IMR-90 (cell line): ENCODE measurements around the gene FOSB. TPM values are rescaled to one million over a fixed set of nuclear protein-coding genes. Genes with fewer than 3 reads are reported as not detected.
A peak's percentile ranks its signal among the peaks of the same experiment; 100 is the strongest.

ENCODE experiments used
- ATAC-seq: fragments of 200-7000 bp; cut with Tn5 transposase; 2 replicates; pipeline ENCODE4 v1.9.1; 2020; ENCODE audit warnings: low read depth, mild to moderate bottlenecking, moderate library complexity
- BruUV-seq: library from RNA; stranded (reverse); fragments of 400-500 nt; replicated peaks from 2 replicates; lab custom pipeline; 2021; lab: Mats Ljungman, UMichigan
- CTCF ChIA-PET: fragments of 300-600 bp; formaldehyde crosslinking; extraction: SDS; loops from one replicate; lab custom pipeline; 2021; ENCODE audit warnings: antibody characterized with exemption; lab: Yijun Ruan, JAX
- POLR2A ChIA-PET: fragments of 300-600 bp; sonication (Branson Sonifier 250); formaldehyde crosslinking; loops from one replicate; lab custom pipeline; 2022; ENCODE audit warnings: antibody characterized with exemption; ENCODE audit not compliant: unreplicated experiment; lab: Charles Lee
- DNase-seq: peaks from one replicate; pipeline ENCODE4 v3.0.0; 2013
- H2AFZ ChIP-seq: replicated peaks from 2 replicates; pipeline ENCODE3; 2013; ENCODE audit warnings: low read length, mild to moderate bottlenecking; ENCODE audit not compliant: poor library complexity
- H2AK5ac ChIP-seq: 2 replicates; pipeline ENCODE4 v1.6.1; 2013; ENCODE audit warnings: low read depth, low read length, inconsistent platforms
- H2AK9ac ChIP-seq: replicated peaks from 2 replicates; pipeline ENCODE3; 2013; ENCODE audit warnings: mild to moderate bottlenecking, low read depth, low read length, moderate library complexity; ENCODE audit not compliant: poor library complexity
- H2BK120ac ChIP-seq: 2 replicates; pipeline ENCODE4 v1.6.1; 2013; ENCODE audit warnings: low read depth, low read length, inconsistent platforms
- H2BK15ac ChIP-seq: 3 replicates; pipeline ENCODE4 v1.6.1; 2013; ENCODE audit warnings: low read depth, low read length, inconsistent platforms
- H2BK20ac ChIP-seq: 2 replicates; pipeline ENCODE4 v1.6.1; 2013; ENCODE audit warnings: low read depth, mild to moderate bottlenecking, inconsistent platforms, low read length, moderate library complexity
- H2BK5ac ChIP-seq: 2 replicates; pipeline ENCODE4 v1.6.1; 2013; ENCODE audit warnings: mild to moderate bottlenecking, low read depth, low read length, inconsistent platforms; ENCODE audit not compliant: poor library complexity, severe bottlenecking
- H3K14ac ChIP-seq: replicated peaks from 2 replicates; pipeline ENCODE4 v1.6.1; 2013; ENCODE audit warnings: low read depth, low read length, inconsistent platforms
- H3K18ac ChIP-seq: 2 replicates; pipeline ENCODE4 v1.6.1; 2013; ENCODE audit warnings: low read depth, low read length, control low read depth
- H3K23ac ChIP-seq: 2 replicates; pipeline ENCODE4 v1.6.1; 2013; ENCODE audit warnings: low read depth, low read length, inconsistent platforms
- H3K27ac ChIP-seq: 2 replicates; pipeline ENCODE4 v1.5.1; 2013; ENCODE audit warnings: mild to moderate bottlenecking, control low read depth, low read length; ENCODE audit not compliant: insufficient read depth
- H3K27me3 ChIP-seq: 2 replicates; pipeline ENCODE4 v1.6.1; 2013; ENCODE audit warnings: low read length; ENCODE audit not compliant: control insufficient read depth, insufficient read depth
- H3K36me3 ChIP-seq: 2 replicates; pipeline ENCODE4 v1.6.1; 2013; ENCODE audit warnings: low read length, mixed read lengths; ENCODE audit not compliant: control insufficient read depth, insufficient read depth
- H3K4ac ChIP-seq: 2 replicates; pipeline ENCODE4 v1.6.1; 2013; ENCODE audit warnings: low read depth, low read length, inconsistent platforms
- H3K4me1 ChIP-seq: 2 replicates; pipeline ENCODE4 v1.6.1; 2013; ENCODE audit warnings: low read length, mixed read lengths; ENCODE audit not compliant: control insufficient read depth, insufficient read depth
- H3K4me2 ChIP-seq: 2 replicates; pipeline ENCODE4 v1.6.1; 2013; ENCODE audit warnings: low read depth, mild to moderate bottlenecking, control low read depth, low read length, moderate library complexity
- H3K4me3 ChIP-seq: 2 replicates; pipeline ENCODE4 v1.5.1; 2013; ENCODE audit warnings: low read depth, mild to moderate bottlenecking, control low read depth, low read length, moderate library complexity; ENCODE audit not compliant: insufficient read depth
- H3K56ac ChIP-seq: 2 replicates; pipeline ENCODE4 v1.6.1; 2013; ENCODE audit warnings: low read length, inconsistent platforms; ENCODE audit not compliant: insufficient read depth; ENCODE audit errors: extremely low read depth
- H3K79me1 ChIP-seq, 2 experiments: 2 replicates each; pipeline ENCODE4 v1.6.1; 2013; ENCODE audit warnings: low read length in 2 of 2, inconsistent platforms in 1 of 2, low read depth in 1 of 2
- H3K9ac ChIP-seq: 2 replicates; pipeline ENCODE4 v1.6.1; 2013; ENCODE audit warnings: low read depth, low read length, control low read depth
- H3K9me1 ChIP-seq: 2 replicates; pipeline ENCODE4 v1.6.1; 2013; ENCODE audit warnings: low read length, inconsistent platforms; ENCODE audit not compliant: insufficient read depth
- H3K9me3 ChIP-seq: 2 replicates; pipeline ENCODE4 v1.6.1; 2013; ENCODE audit warnings: low read length; ENCODE audit not compliant: control insufficient read depth, insufficient read depth
- H4K20me1 ChIP-seq: 2 replicates; pipeline ENCODE4 v1.6.1; 2013; ENCODE audit warnings: low read length, inconsistent platforms; ENCODE audit not compliant: insufficient read depth
- H4K5ac ChIP-seq: 2 replicates; pipeline ENCODE4 v1.6.1; 2013; ENCODE audit warnings: mild to moderate bottlenecking, low read depth, low read length, control low read depth
- H4K8ac ChIP-seq, 2 experiments: 2 replicates each; pipeline ENCODE4 v1.6.1; 2013; ENCODE audit warnings: low read depth in 2 of 2, low read length in 2 of 2, control low read depth in 1 of 2, inconsistent platforms in 1 of 2
- H4K91ac ChIP-seq: 2 replicates; pipeline ENCODE4 v1.6.1; 2013; ENCODE audit warnings: low read depth, low read length, inconsistent platforms; ENCODE audit not compliant: insufficient read depth
- BHLHE40 ChIP-seq: fragments of 150-350 bp; IDR thresholded peaks from 2 replicates; pipeline ENCODE4 v1.6.1; 2016; ENCODE audit warnings: mild to moderate bottlenecking, low read depth, low read length
- MAFK ChIP-seq: IDR thresholded peaks from 2 replicates; pipeline ENCODE4 v1.6.1; 2012; ENCODE audit warnings: low read depth, low read length, improper control_type of control experiment
- MXI1 ChIP-seq: IDR thresholded peaks from 2 replicates; pipeline ENCODE4 v1.6.1; 2012; ENCODE audit warnings: low read depth, mild to moderate bottlenecking, low read length, moderate library complexity, borderline replicate concordance
- NFE2L2 ChIP-seq: fragments of 150-350 bp; IDR thresholded peaks from 2 replicates; pipeline ENCODE4 v1.6.1; 2016; ENCODE audit warnings: low read depth, mild to moderate bottlenecking, low read length
- RCOR1 ChIP-seq: IDR thresholded peaks from 2 replicates; pipeline ENCODE4 v1.6.1; 2012; ENCODE audit warnings: mild to moderate bottlenecking, low read length, improper control_type of control experiment; ENCODE audit not compliant: insufficient replicate concordance
- WGBS, 2 experiments: methylation state at CpG; one replicate each; pipeline versions ENCODE4 v1.1.5 to v1.1.7; 2013; ENCODE audit warnings: missing lambda C conversion rate in 2 of 2; ENCODE audit not compliant: insufficient read length in 1 of 2; ENCODE audit errors: extremely low coverage in 2 of 2; 5-methylcytosine and 5-hydroxymethylcytosine counted together
- dilution Hi-C: fragments of 300-500 bp; cut with HindIII; formaldehyde crosslinking; loops from one replicate; pipeline ENCODE4 v1.14.3; 2018; ENCODE audit warnings: low sequenced_read_pairs; ENCODE audit not compliant: unreplicated experiment
- in situ Hi-C: fragments of 300-500 bp; cut with MboI; formaldehyde crosslinking; loops from 3 replicates; pipeline ENCODE4 v1.14.3; 2019; ENCODE audit warnings: low sequenced_read_pairs, inconsistent platforms, mixed read lengths
- intact Hi-C: fragments of 100-400 bp; cut with micrococcal nuclease; formaldehyde crosslinking; loops from 2 replicates; pipeline ENCODE4 v1.10.0; 2022
- polyA plus RNA-seq, 3 experiments: library from polyadenylated mRNA; depleted of rRNA; stranded (reverse); fragments of >200 nt; gene quantifications; 2 replicates each; pipeline ENCODE4 v1.2.3, GENCODE V29; 2012; ENCODE audit warnings: low replicate concordance in 1 of 3
- total RNA-seq: library from RNA; depleted of rRNA; stranded (reverse); fragments of >200 nt; gene quantifications from 2 replicates; pipeline ENCODE4 v1.2.3, GENCODE V29; 2012
- TF ChIP-seq, protein P1 (sequence below): fragments of 150-350 bp; IDR thresholded peaks from 2 replicates; pipeline ENCODE4 v1.6.1; 2017; ENCODE audit warnings: mild to moderate bottlenecking, antibody characterized with exemption, low read length, low read depth

The FOSB gene
- total and polyA plus RNA-seq, 2 of the 4 experiments (the other 2 are of a cell fraction): 11.1 to 15.6 TPM

DNA sequence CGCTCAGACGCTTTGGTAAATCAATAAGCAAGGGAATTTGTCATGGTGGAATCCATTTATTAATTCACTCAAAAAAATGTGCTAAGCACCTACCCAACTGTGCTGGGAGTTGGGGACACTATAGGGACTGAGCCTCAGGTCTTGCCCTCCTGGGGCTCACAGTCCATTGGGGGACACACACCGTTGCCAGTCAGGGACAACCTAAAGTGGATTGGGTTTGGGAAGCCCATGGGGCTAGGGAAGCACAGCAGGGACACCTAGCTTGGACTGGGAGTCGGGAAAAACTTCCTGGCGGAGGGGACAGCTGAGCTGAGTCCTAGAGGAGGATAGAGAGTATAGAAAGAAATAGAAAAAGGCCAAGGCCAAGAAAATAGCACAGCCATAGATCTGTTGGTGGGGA, 8.5 kb downstream of the FOSB start (continued):
- TF ChIP-seq MXI1: no peak

DNA sequence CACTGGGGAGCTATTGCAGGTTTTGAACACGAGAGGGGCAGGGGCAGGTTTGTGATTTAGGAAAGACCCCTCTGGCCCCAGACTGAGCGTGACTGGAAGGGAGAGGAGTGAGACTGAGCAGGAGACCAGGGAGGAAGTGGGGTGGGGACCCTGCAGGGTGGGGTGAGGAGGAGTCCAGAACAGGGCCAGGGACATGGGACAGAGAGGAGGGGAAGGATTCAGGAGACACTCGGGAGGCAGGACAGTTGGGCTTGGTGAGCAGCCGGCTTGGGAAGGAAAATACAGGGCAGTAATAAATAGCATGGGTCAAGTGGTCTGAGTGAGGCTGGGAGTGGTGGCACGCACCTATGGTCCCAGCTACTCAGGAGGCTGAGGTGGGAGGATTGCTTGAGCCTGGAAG, 9.4 kb downstream of the FOSB start:
- no peaks in the 10 kb centered on the region for H3K36me3 ChIP-seq
- no peaks in the 10 kb centered on the region for H3K9me3 ChIP-seq
- DNase-seq: no peak
- BruUV-seq: no TSS peak
- in situ Hi-C loops (loop anchor here (5.0 kb wide), 1 partner anchor 35 kb away; no protein-coding TSS in a partner anchor), intact Hi-C loops (no loop called here), dilution Hi-C loops (no loop called here)
- POLR2A ChIA-PET: no interaction called here
- peaks cover 9% of the 10 kb centered on the region for H3K4me1 ChIP-seq
- H3K4me2 ChIP-seq: no peak overlapping the region
- H4K20me1 ChIP-seq: no peaks in the 10 kb centered on the region; the same call in 1 of the 2 replicates
- no peak overlapping the region for H4K5ac ChIP-seq
- H4K8ac ChIP-seq: peak overlapping the region in 1 of 2 experiments; percentile 16; a peak in 1 of 4 replicates
- no peak overlapping the region for H3K23ac ChIP-seq
- H2BK15ac ChIP-seq: no peak overlapping the region; the same call in 2 of the 3 replicates
- H3K27me3 ChIP-seq: no peaks in the 10 kb centered on the region
- no peak overlapping the region for H3K18ac ChIP-seq
- H3K4me3 ChIP-seq: no peak overlapping the region
- no peaks in the 10 kb centered on the region for H3K9me1 ChIP-seq
- no peak overlapping the region for H2BK5ac ChIP-seq
- no peak overlapping the region for H3K9ac ChIP-seq
- TF ChIP-seq, protein P1, sequence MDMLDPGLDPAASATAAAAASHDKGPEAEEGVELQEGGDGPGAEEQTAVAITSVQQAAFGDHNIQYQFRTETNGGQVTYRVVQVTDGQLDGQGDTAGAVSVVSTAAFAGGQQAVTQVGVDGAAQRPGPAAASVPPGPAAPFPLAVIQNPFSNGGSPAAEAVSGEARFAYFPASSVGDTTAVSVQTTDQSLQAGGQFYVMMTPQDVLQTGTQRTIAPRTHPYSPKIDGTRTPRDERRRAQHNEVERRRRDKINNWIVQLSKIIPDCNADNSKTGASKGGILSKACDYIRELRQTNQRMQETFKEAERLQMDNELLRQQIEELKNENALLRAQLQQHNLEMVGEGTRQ: no peak
- TF ChIP-seq RCOR1 (no peak), MAFK (no peak), BHLHE40 (no peak), NFE2L2 (no peak)
- no peak overlapping the region for H3K27ac ChIP-seq
- no peak overlapping the region for H3K56ac ChIP-seq
- no peak overlapping the region for H2BK20ac ChIP-seq
- H3K14ac ChIP-seq: no peak overlapping the region
- no peak overlapping the region for H2BK120ac ChIP-seq
- H3K79me1 ChIP-seq: peaks cover 0 to 24% of the 10 kb centered on the region in 2 experiments; a peak in 3 of 4 replicates
- WGBS, 2 experiments: 30% methylated on average over 3 of the region's 5 CpGs; no CpG with 5 or more reads in 1 of the 2 experiments
- peak overlapping the region; percentile 44; the same call in 1 of the 2 replicates for H2AK5ac ChIP-seq
- CTCF ChIA-PET: interaction anchor here (2.4 kb wide), 1 partner anchor 38 kb away, joined by 17 read pairs; no protein-coding TSS in a partner anchor
- H4K91ac ChIP-seq: no peak overlapping the region
- H2AK9ac ChIP-seq: peak overlapping the region; percentile 23
- peak overlapping the region; percentile 39; the same call in 1 of the 2 replicates for H3K4ac ChIP-seq
- ATAC-seq: no peak
- peak overlapping the region; percentile 56 for H2AFZ ChIP-seq
